ENCODE measurements around the gene SLC2A5.
A peak's percentile ranks its signal among the peaks of the same experiment; 100 is the strongest.

The SLC2A5 gene

GRCh38 chr1:9080705-9081291 lies 11.4 kb upstream of the SLC2A5 start:
- Mint-ChIP-seq H3K4me1 (peaks cover 39% of the 10 kb centered on the region), H3K27ac (no peak overlapping the region), H3K4me3 (no peak overlapping the region), H3K9me3 (no peaks in the 10 kb centered on the region), H3K36me3 (ENCODE audit: low read depth) (no peaks in the 10 kb centered on the region), H3K27me3 (peaks cover 25% of the 10 kb centered on the region)
- ATAC-seq, result no peak
- DNase-seq, result no peak

GRCh38 chr1:9079988-9080704 lies 10.7 kb upstream of the SLC2A5 start:
- Mint-ChIP-seq H3K36me3 (ENCODE audit: low read depth) (no peaks in the 10 kb centered on the region), H3K9me3 (no peaks in the 10 kb centered on the region), H3K4me3 (no peak overlapping the region), H3K4me1 (peaks cover 41% of the 10 kb centered on the region), H3K27ac (no peak overlapping the region), H3K27me3 (peaks cover 28% of the 10 kb centered on the region)
- DNase-seq (no peak), ATAC-seq (no peak)

- Mint-ChIP-seq H3K4me1 (peaks cover 49% of the 10 kb centered on the region), H3K4me3 (no peak overlapping the region), H3K9me3 (no peaks in the 10 kb centered on the region), H3K27me3 (peaks cover 29% of the 10 kb centered on the region), H3K36me3 (ENCODE audit: low read depth) (no peaks in the 10 kb centered on the region), H3K27ac (no peak overlapping the region)
- DNase-seq (no peak), ATAC-seq (no peak)
Observed at GRCh38 chr1:9078752-9079500, 9.5 kb upstream of the SLC2A5 start.

GRCh38 chr1:9078015-9078751 lies 8.7 kb upstream of the SLC2A5 start:
- no peaks in the 10 kb centered on the region for H3K9me3 Mint-ChIP-seq
- DNase-seq (peak; percentile 16), ATAC-seq (peak; percentile 81)
- no peak overlapping the region for H3K27ac Mint-ChIP-seq
- H3K36me3 Mint-ChIP-seq (ENCODE audit: low read depth), result no peaks in the 10 kb centered on the region
- H3K27me3 Mint-ChIP-seq, result peaks cover 29% of the 10 kb centered on the region
- H3K4me3 Mint-ChIP-seq, result no peak overlapping the region
- H3K4me1 Mint-ChIP-seq, result peaks cover 49% of the 10 kb centered on the region

- H3K27ac Mint-ChIP-seq, result no peak overlapping the region
- no peaks in the 10 kb centered on the region for H3K9me3 Mint-ChIP-seq
- H3K36me3 Mint-ChIP-seq (ENCODE audit: low read depth), result no peaks in the 10 kb centered on the region
- no peak for ATAC-seq
- H3K4me3 Mint-ChIP-seq, result no peak overlapping the region
- peaks cover 38% of the 10 kb centered on the region for H3K4me1 Mint-ChIP-seq
- DNase-seq, result no peak
- H3K27me3 Mint-ChIP-seq, result peaks cover 29% of the 10 kb centered on the region
Observed at GRCh38 chr1:9075022-9075421, 5.6 kb upstream of the SLC2A5 start.

GRCh38 chr1:9073143-9073542 lies 3.7 kb upstream of the SLC2A5 start:
- no peaks in the 10 kb centered on the region for H3K36me3 Mint-ChIP-seq (ENCODE audit: low read depth)
- H3K9me3 Mint-ChIP-seq, result no peaks in the 10 kb centered on the region

GRCh38 chr1:9071554-9072235 lies 2.3 kb upstream of the SLC2A5 start:
- Mint-ChIP-seq H3K4me3 (no peak overlapping the region), H3K4me1 (peaks cover 27% of the 10 kb centered on the region), H3K27me3 (peaks cover 16% of the 10 kb centered on the region)

More at GRCh38 chr1:9073143-9073542, 3.7 kb upstream of the SLC2A5 start:
- ATAC-seq (no peak), DNase-seq (no peak)
- Mint-ChIP-seq H3K27ac (no peak overlapping the region), H3K27me3 (peaks cover 18% of the 10 kb centered on the region), H3K4me3 (no peak overlapping the region), H3K4me1 (peaks cover 32% of the 10 kb centered on the region)

GRCh38 chr1:9070486-9070885 lies 1.1 kb upstream of the SLC2A5 start:
- Mint-ChIP-seq H3K4me1 (peaks cover 20% of the 10 kb centered on the region), H3K27ac (no peak overlapping the region), H3K4me3 (no peak overlapping the region), H3K9me3 (no peaks in the 10 kb centered on the region), H3K27me3 (peaks cover 9% of the 10 kb centered on the region), H3K36me3 (ENCODE audit: low read depth) (no peaks in the 10 kb centered on the region)
- no peak for DNase-seq
- ATAC-seq, result no peak

More at GRCh38 chr1:9071554-9072235, 2.3 kb upstream of the SLC2A5 start:
- DNase-seq (no peak), ATAC-seq (no peak)
- Mint-ChIP-seq H3K27ac (no peak overlapping the region), H3K9me3 (no peaks in the 10 kb centered on the region), H3K36me3 (ENCODE audit: low read depth) (no peaks in the 10 kb centered on the region)

GRCh38 chr1:9068981-9069325 lies 482 bp downstream of the SLC2A5 start:
- H3K4me3 Mint-ChIP-seq, result peak overlapping the region; percentile 40
- H3K36me3 Mint-ChIP-seq (ENCODE audit: low read depth), result no peaks in the 10 kb centered on the region
- no peaks in the 10 kb centered on the region for H3K9me3 Mint-ChIP-seq
- ATAC-seq (no peak), DNase-seq (no peak)
- H3K4me1 Mint-ChIP-seq, result peaks cover 6% of the 10 kb centered on the region
- no peak overlapping the region for H3K27ac Mint-ChIP-seq
- peaks cover 8% of the 10 kb centered on the region for H3K27me3 Mint-ChIP-seq

GRCh38 chr1:9066945-9067807 lies 2.3 kb downstream of the SLC2A5 start:
- no peak overlapping the region for H3K27ac Mint-ChIP-seq
- DNase-seq (no peak), ATAC-seq (no peak)
- no peaks in the 10 kb centered on the region for H3K9me3 Mint-ChIP-seq
- H3K27me3 Mint-ChIP-seq, result peaks cover 8% of the 10 kb centered on the region
- H3K4me1 Mint-ChIP-seq, result peaks cover 6% of the 10 kb centered on the region
- no peaks in the 10 kb centered on the region for H3K36me3 Mint-ChIP-seq (ENCODE audit: low read depth)
- H3K4me3 Mint-ChIP-seq, result no peak overlapping the region

GRCh38 chr1:9065213-9065751 lies 4.2 kb downstream of the SLC2A5 start:
- H3K27me3 Mint-ChIP-seq, result peaks cover 8% of the 10 kb centered on the region
- no peak overlapping the region for H3K27ac Mint-ChIP-seq
- H3K4me3 Mint-ChIP-seq, result no peak overlapping the region
- H3K36me3 Mint-ChIP-seq (ENCODE audit: low read depth), result no peaks in the 10 kb centered on the region
- no peak for DNase-seq
- no peak for ATAC-seq
- peaks cover 6% of the 10 kb centered on the region for H3K4me1 Mint-ChIP-seq
- no peaks in the 10 kb centered on the region for H3K9me3 Mint-ChIP-seq

GRCh38 chr1:9062846-9063245 lies 6.6 kb downstream of the SLC2A5 start:
- H3K4me3 Mint-ChIP-seq, result no peak overlapping the region
- no peak overlapping the region for H3K27ac Mint-ChIP-seq
- H3K9me3 Mint-ChIP-seq, result no peaks in the 10 kb centered on the region
- H3K4me1 Mint-ChIP-seq, result no peaks in the 10 kb centered on the region
- peaks cover 4% of the 10 kb centered on the region for H3K27me3 Mint-ChIP-seq
- ATAC-seq (no peak), DNase-seq (no peak)
- H3K36me3 Mint-ChIP-seq (ENCODE audit: low read depth), result no peaks in the 10 kb centered on the region

GRCh38 chr1:9062021-9062471 lies 7.4 kb downstream of the SLC2A5 start:
- Mint-ChIP-seq H3K36me3 (ENCODE audit: low read depth) (no peaks in the 10 kb centered on the region), H3K27ac (no peak overlapping the region), H3K4me1 (no peaks in the 10 kb centered on the region)

More at GRCh38 chr1:9062021-9062471, 7.4 kb downstream of the SLC2A5 start:
- H3K4me3 Mint-ChIP-seq, result no peak overlapping the region
- peaks cover 4% of the 10 kb centered on the region for H3K27me3 Mint-ChIP-seq
- ATAC-seq (no peak), DNase-seq (no peak)
- no peaks in the 10 kb centered on the region for H3K9me3 Mint-ChIP-seq
